Glutamatergic neuron (in vitro differentiated cells): ENCODE measurements around the gene DDX39A. TPM values are rescaled to one million over a fixed set of nuclear protein-coding genes. Genes with fewer than 3 reads are reported as not detected.
"Not testable (repeated sequence)": the region's sequence is repeated elsewhere in the genome, so short reads cannot be mapped to it uniquely, and the experiment has no call there.

Experiments used
- DNase-seq: peaks from one replicate; pipeline ENCODE4 v3.0.0; 2022
- H3K27ac Mint-ChIP-seq: one replicate; pipeline ENCODE4 v1.8.0; 2020; ENCODE audit warnings: mild to moderate bottlenecking, mixed read lengths, inconsistent platforms; ENCODE audit not compliant: unreplicated experiment
- H3K27me3 Mint-ChIP-seq: one replicate; pipeline ENCODE4 v1.8.0; 2020; ENCODE audit warnings: mild to moderate bottlenecking, moderate library complexity, mixed read lengths, inconsistent platforms; ENCODE audit not compliant: unreplicated experiment
- H3K36me3 Mint-ChIP-seq: one replicate; pipeline ENCODE4 v1.8.0; 2020; ENCODE audit warnings: mild to moderate bottlenecking, mixed read lengths, inconsistent platforms; ENCODE audit not compliant: unreplicated experiment
- H3K4me1 Mint-ChIP-seq: one replicate; pipeline ENCODE4 v1.8.0; 2020; ENCODE audit warnings: mild to moderate bottlenecking, low read depth, mixed read lengths, inconsistent platforms; ENCODE audit not compliant: unreplicated experiment
- H3K4me3 Mint-ChIP-seq: one replicate; pipeline ENCODE4 v1.8.0; 2020; ENCODE audit warnings: mild to moderate bottlenecking, mixed read lengths, inconsistent platforms; ENCODE audit not compliant: unreplicated experiment
- H3K9me3 Mint-ChIP-seq: one replicate; pipeline ENCODE4 v1.8.0; 2020; ENCODE audit warnings: mild to moderate bottlenecking, moderate library complexity, mixed read lengths, inconsistent platforms; ENCODE audit not compliant: unreplicated experiment
- total RNA-seq: library from RNA; stranded (reverse); fragmentation: NEBNext Ultra II Directional; extraction: Animal tissue kit (Norgen Biotek cat#: 25700); gene quantifications from one replicate; pipeline ENCODE4 v1.2.1, GENCODE V29; 2021; ENCODE audit not compliant: unreplicated experiment
- TF ChIP-seq, protein P1 (sequence below): fragments of 200-600 bp; sonication (generic); IDR thresholded peaks from one replicate; pipeline ENCODE4 v1.5.0; 2021; ENCODE audit not compliant: partially characterized antibody, unreplicated experiment

Gene DDX39A
- total RNA-seq, 1 donor from 2014 or later, result 103 TPM

DNA sequence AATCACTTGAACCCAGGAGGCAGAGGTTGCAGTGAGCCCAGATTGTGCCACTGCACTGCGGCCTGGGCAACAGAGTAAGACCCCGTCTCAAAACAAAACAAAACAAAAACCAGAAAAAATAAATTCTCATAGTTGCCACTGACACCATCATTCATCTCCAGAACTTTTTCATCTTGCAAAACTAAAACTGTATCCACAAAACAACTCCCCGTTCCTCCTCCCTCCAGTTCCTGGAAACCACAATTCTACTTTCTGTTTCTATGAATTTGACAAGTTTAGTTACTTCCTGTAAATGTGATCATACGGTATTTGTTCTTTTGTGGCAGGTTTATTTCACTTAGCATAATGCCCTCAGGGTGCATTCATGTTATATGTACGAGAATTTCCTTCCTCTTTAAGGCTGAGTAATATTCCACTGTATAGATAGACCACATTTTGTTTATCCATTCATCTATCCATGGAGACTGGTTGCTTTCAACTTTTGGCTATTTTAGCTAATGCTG, 51.1 kb downstream of the DDX39A start:
- Mint-ChIP-seq H3K4me1 (no peaks in the 10 kb centered on the region), H3K27ac (no peak overlapping the region), H3K27me3 (peaks cover 8% of the 10 kb centered on the region), H3K4me3 (no peak overlapping the region), H3K9me3 (peaks cover 4% of the 10 kb centered on the region), H3K36me3 (no peaks in the 10 kb centered on the region)
- TF ChIP-seq, protein P1, sequence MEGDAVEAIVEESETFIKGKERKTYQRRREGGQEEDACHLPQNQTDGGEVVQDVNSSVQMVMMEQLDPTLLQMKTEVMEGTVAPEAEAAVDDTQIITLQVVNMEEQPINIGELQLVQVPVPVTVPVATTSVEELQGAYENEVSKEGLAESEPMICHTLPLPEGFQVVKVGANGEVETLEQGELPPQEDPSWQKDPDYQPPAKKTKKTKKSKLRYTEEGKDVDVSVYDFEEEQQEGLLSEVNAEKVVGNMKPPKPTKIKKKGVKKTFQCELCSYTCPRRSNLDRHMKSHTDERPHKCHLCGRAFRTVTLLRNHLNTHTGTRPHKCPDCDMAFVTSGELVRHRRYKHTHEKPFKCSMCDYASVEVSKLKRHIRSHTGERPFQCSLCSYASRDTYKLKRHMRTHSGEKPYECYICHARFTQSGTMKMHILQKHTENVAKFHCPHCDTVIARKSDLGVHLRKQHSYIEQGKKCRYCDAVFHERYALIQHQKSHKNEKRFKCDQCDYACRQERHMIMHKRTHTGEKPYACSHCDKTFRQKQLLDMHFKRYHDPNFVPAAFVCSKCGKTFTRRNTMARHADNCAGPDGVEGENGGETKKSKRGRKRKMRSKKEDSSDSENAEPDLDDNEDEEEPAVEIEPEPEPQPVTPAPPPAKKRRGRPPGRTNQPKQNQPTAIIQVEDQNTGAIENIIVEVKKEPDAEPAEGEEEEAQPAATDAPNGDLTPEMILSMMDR, result no peak
- DNase-seq, result no peak

DNA sequence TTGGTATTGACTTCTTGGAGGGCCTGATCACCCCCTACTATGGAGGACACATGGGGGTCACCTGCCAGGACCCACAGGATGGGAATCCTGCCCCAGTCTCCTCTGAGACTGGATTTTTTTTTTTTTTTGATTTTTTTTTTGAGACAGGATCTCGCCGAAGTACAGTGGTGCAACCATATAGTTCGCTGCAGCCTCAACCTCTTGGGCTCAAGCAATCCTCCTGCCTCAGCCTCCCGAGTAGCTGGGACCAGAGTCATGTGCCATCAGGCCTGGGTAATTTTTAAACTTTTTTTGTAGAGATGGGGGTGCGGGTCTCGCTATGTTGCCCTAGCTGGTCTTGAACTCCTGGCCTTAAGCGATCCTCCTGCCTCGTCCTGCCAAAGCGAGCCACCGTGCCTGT, 52.1 kb downstream of the DDX39A start:
- TF ChIP-seq, protein P1, result no peak
- peaks cover 7% of the 10 kb centered on the region for H3K9me3 Mint-ChIP-seq
- peaks cover 5% of the 10 kb centered on the region for H3K4me1 Mint-ChIP-seq
- no peaks in the 10 kb centered on the region for H3K36me3 Mint-ChIP-seq
- DNase-seq, result no peak
- no peak overlapping the region for H3K4me3 Mint-ChIP-seq
- peaks cover 7% of the 10 kb centered on the region for H3K27me3 Mint-ChIP-seq
- H3K27ac Mint-ChIP-seq, result no peak overlapping the region

DNA sequence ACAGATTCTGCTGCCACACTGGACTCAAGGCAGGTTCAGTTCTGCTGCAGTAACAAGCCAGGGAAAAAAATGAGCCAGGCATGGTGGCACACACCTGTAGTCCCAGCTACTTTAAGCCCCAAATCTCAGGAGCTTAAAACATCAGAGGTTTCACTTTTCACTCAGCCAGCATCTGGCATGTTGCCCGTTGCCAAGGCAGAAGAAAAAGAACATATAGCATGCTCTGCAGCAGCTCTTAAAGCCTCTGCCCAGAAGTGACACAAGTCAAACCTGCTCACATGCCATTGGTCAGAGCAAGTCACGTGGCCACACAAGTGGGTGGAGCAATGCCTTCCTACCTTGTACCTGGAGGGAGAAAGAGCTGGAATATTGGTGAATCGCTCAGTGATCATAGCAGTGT, 52.6 kb downstream of the DDX39A start:
- no peaks in the 10 kb centered on the region for H3K36me3 Mint-ChIP-seq
- peaks cover 8% of the 10 kb centered on the region for H3K9me3 Mint-ChIP-seq
- peaks cover 10% of the 10 kb centered on the region for H3K27me3 Mint-ChIP-seq
- H3K27ac Mint-ChIP-seq, result no peak overlapping the region
- DNase-seq, result no peak
- H3K4me3 Mint-ChIP-seq, result no peak overlapping the region
- peaks cover 8% of the 10 kb centered on the region for H3K4me1 Mint-ChIP-seq
- TF ChIP-seq, protein P1, result no peak

DNA sequence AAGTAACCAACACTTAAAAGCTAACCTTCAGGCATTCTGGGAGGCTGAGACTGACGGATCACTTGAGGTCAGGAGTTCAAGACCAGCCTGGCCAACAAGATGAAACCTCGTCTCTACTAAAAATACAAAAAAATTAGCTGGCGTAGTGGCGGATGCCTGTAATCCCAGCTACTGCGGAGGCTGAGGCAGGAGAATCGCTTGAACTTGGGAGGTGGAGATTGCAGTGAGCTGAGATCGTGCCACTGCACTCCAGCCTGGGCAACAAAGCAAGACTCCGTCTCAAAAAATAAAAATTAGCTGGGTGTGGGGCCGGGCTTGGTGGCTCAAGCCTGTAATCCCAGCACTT, 55.1 kb downstream of the DDX39A start:
- H3K4me3 Mint-ChIP-seq, result peak overlapping the region; percentile 88
- H3K4me1 Mint-ChIP-seq, result not testable (repeated sequence)

DNA sequence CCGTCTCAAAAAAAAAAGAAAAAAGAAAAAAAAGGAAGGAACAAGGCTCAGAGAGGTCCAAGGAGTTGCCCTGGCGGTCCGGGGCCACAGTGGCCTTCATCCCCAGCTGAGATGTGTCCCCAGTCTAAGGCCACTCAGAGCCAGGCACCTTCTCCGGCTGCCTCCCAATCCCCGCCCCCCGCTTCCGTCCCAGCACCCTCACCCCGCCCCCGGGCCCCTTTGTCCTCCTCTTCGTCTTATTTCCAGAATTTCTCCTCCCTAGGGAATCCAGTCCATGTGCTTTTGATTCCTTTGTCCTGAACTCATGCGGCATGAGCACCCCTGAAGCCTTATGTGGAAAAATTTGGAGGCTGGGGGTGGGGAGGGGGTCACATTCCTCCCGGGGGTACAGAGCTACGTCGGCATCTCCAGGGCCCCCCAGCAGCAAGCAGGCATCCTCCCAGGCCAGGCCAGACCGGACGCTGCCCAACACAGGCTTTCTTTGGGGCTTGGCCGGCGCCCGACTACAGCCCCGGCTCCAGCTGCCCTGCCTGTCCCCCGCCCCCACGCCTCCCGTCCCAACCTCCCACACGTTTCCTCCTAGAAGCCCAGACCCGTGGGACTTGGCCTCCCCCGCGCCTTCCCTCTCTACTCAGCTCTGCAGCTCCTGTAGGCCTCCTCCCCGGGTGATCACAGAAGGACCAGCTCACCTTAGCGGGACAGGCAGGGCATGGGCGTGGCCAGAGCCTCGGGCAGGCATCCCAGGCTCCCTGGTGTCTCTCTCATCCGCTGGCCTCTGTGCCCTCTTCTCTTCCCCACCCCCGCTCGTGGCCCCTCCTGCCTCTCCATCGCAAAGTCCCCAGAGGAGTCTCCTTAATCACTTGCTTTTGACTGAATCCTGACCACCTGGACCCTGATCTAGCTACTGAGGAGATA, 55.7 kb downstream of the DDX39A start:
- Mint-ChIP-seq H3K27ac (peak overlapping the region; percentile 99), H3K4me3 (peak overlapping the region; percentile 88), H3K27me3 (peaks cover 10% of the 10 kb centered on the region), H3K9me3 (peaks cover 8% of the 10 kb centered on the region), H3K4me1 (peaks cover 8% of the 10 kb centered on the region), H3K36me3 (no peaks in the 10 kb centered on the region)
- peak; percentile 88 for DNase-seq
- TF ChIP-seq, protein P1, result no peak

More for the DNA sequence above, 55.1 kb downstream of the DDX39A start:
- not testable (repeated sequence) for H3K36me3 Mint-ChIP-seq, H3K9me3 Mint-ChIP-seq, H3K27me3 Mint-ChIP-seq, DNase-seq
- H3K27ac Mint-ChIP-seq, result peak overlapping the region; percentile 99
